Neutrophil (primary cell): ENCODE data around the gene DDX5.

Source experiments
- H3K27ac ChIP-seq: fragments of 200-600 bp; sonication (generic); 2 replicates; pipeline ENCODE4 v1.5.1; 2016; ENCODE audit warnings: mild to moderate bottlenecking, moderate library complexity
- H3K27me3 ChIP-seq: fragments of 200-600 bp; sonication (generic); 2 replicates; pipeline ENCODE4 v1.6.0; 2016; ENCODE audit warnings: mild to moderate bottlenecking
- H3K36me3 ChIP-seq: fragments of 200-600 bp; sonication (generic); 2 replicates; pipeline ENCODE4 v1.5.1; 2017
- H3K4me1 ChIP-seq, 2 experiments: fragments of 200-600 bp in 1 of 2; sonication (generic) in 1 of 2; 1 replicate in 1 of 2; 2 replicates in 1 of 2; pipeline versions ENCODE4 v1.5.1 to v1.6.1; 2013 to 2016; ENCODE audit warnings: low read depth in 1 of 2, low read length in 1 of 2, mild to moderate bottlenecking in 1 of 2, moderate library complexity in 1 of 2; ENCODE audit not compliant: control insufficient read depth in 1 of 2, insufficient read depth in 1 of 2
- H3K4me3 ChIP-seq, 2 experiments: fragments of 200-600 bp in 1 of 2; sonication (generic) in 1 of 2; 1 replicate in 1 of 2; 2 replicates in 1 of 2; pipeline ENCODE4 v1.5.1; 2013 to 2016; ENCODE audit warnings: low read depth in 1 of 2, low read length in 1 of 2, mild to moderate bottlenecking in 1 of 2, moderate library complexity in 1 of 2
- H3K9me3 ChIP-seq: fragments of 200-600 bp; sonication (generic); 2 replicates; pipeline ENCODE4 v1.5.1; 2016
- CTCF ChIP-seq: fragments of 200-600 bp; sonication (generic); IDR thresholded peaks from 2 replicates; pipeline ENCODE4 v1.5.1; 2016; ENCODE audit warnings: antibody characterized with exemption

DDX5 gene

GRCh38 chr17:64546716-64547115, 40.6 kb upstream of the DDX5 start:
- no peaks in the 10 kb centered on the region for H3K27me3 ChIP-seq
- no peaks in the 10 kb centered on the region for H3K9me3 ChIP-seq
- no peak for TF ChIP-seq CTCF
- no peak overlapping the region for H3K27ac ChIP-seq
- H3K36me3 ChIP-seq = peaks cover 86% of the 10 kb centered on the region
- no peaks in the 10 kb centered on the region for H3K4me1 ChIP-seq
- H3K4me3 ChIP-seq = no peak overlapping the region

GRCh38 chr17:64544742-64545141, 38.7 kb upstream of the DDX5 start:
- peaks cover 77% of the 10 kb centered on the region for H3K36me3 ChIP-seq
- TF ChIP-seq CTCF = no peak
- H3K27me3 ChIP-seq = no peaks in the 10 kb centered on the region
- H3K9me3 ChIP-seq = no peaks in the 10 kb centered on the region
- no peak overlapping the region for H3K4me3 ChIP-seq
- no peaks in the 10 kb centered on the region for H3K4me1 ChIP-seq
- H3K27ac ChIP-seq = no peak overlapping the region

GRCh38 chr17:64540118-64540776, 34.2 kb upstream of the DDX5 start:
- Histone ChIP-seq H3K9me3 (no peaks in the 10 kb centered on the region), H3K27me3 (no peaks in the 10 kb centered on the region), H3K4me3 (no peak overlapping the region), H3K4me1 (no peaks in the 10 kb centered on the region), H3K36me3 (peaks cover 79% of the 10 kb centered on the region), H3K27ac (no peak overlapping the region)
- no peak for TF ChIP-seq CTCF

GRCh38 chr17:64538508-64539130, 32.5 kb upstream of the DDX5 start:
- Histone ChIP-seq H3K27ac (no peak overlapping the region), H3K36me3 (peaks cover 80% of the 10 kb centered on the region)

GRCh38 chr17:64537488-64537887, 31.4 kb upstream of the DDX5 start:
- Histone ChIP-seq H3K27ac (no peak overlapping the region), H3K36me3 (peaks cover 84% of the 10 kb centered on the region), H3K27me3 (no peaks in the 10 kb centered on the region), H3K9me3 (no peaks in the 10 kb centered on the region), H3K4me1 (no peaks in the 10 kb centered on the region), H3K4me3 (no peak overlapping the region)
- TF ChIP-seq CTCF = no peak

More at GRCh38 chr17:64538508-64539130, 32.5 kb upstream of the DDX5 start:
- Histone ChIP-seq H3K9me3 (no peaks in the 10 kb centered on the region), H3K4me1 (no peaks in the 10 kb centered on the region), H3K27me3 (no peaks in the 10 kb centered on the region), H3K4me3 (no peak overlapping the region)
- no peak for TF ChIP-seq CTCF
